GM21529 (cell line): ENCODE results near the gene DCTN2.
"Not testable (repeated sequence)": the region's sequence is repeated elsewhere in the genome, so short reads cannot be mapped to it uniquely, and the experiment has no call there.

Source experiments
- ATAC-seq: cut with Tn5 transposase; IDR thresholded peaks from one replicate; pipeline ENCODE4 v1.9.1; 2021; ENCODE audit not compliant: unreplicated experiment

DCTN2 gene

DNA sequence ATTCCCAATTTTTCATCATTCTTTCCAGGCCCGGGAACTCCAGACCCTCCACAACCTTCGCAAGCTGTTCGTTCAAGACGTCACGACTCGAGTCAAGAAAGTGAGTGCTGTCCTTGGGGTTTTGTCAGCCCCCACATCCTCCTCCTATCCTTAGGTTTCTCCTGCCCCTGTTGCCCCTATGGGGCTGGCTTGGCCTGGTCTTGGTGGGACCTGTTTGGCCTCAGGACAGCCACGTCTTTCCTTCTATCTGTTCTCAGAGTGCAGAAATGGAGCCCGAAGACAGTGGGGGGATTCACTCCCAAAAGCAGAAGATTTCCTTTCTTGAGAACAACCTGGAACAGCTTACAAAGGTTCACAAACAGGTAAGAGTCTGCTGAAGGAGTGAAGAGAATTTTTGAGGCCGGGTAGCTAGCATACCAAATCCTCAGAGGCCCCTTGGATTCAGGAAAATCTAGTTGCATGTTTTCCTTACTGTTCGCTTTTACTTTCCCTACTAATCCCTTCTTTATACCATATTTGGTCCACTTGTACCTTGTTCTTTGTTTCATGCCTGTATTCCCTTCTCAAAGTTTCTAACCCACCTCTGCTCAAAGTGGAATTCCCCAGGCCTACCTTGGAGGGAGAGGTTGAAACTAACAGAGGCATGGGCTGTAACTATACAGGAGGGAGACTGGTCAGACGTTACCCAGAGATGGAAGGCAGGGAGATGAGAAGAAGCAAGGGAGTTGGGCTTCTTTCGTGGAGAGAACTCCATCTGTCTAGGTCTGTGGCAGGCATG, 31.2 kb upstream of the DCTN2 start:
- no peak for ATAC-seq

DNA sequence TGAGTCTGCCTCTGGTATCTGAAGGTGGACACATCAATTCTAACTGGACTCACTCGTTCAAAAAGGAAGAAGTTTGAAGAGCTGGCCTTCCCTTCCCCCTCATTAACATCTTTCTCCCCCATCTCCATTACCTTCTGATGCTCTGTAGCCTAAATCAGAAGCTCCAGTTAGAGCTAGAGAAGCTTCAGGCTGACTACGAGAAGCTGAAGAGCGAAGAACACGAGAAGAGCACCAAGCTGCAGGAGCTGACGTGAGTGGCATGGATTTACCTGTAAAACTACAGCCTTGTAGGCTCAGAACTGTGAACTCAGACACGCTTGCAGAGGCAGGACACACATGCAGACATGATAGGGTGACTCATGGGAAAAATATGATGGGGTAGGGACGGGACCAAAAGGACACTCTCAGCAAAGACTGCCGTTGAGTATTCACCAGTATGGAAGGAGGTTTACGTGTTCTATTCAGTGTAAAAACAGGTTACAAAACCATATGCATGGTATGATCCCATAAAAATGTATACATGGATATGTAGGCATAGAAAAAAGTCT, 29.7 kb upstream of the DCTN2 start:
- no peak for ATAC-seq

- ATAC-seq = no peak
Measured at GRCh38 chr12:57575771-57576612, 29.0 kb upstream of the DCTN2 start.

DNA sequence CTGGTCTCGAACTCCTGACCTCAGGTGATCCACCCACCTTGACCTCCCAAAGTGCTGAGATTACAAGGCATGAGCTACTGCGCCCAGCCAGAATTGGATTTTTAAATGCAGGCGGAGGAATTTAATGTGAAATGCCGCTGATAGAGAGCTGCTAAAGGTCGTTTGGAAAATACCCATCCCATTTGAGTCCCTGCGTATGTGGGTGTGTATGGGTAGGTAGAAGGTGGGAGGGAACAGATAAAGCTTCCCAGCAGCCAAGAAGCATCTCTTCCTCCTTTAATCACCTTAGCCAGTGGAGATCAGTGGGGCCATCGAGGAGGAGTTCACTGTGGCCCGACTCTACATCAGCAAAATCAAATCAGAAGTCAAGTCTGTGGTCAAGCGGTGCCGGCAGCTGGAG, 27.8 kb upstream of the DCTN2 start:
- ATAC-seq = no peak

DNA sequence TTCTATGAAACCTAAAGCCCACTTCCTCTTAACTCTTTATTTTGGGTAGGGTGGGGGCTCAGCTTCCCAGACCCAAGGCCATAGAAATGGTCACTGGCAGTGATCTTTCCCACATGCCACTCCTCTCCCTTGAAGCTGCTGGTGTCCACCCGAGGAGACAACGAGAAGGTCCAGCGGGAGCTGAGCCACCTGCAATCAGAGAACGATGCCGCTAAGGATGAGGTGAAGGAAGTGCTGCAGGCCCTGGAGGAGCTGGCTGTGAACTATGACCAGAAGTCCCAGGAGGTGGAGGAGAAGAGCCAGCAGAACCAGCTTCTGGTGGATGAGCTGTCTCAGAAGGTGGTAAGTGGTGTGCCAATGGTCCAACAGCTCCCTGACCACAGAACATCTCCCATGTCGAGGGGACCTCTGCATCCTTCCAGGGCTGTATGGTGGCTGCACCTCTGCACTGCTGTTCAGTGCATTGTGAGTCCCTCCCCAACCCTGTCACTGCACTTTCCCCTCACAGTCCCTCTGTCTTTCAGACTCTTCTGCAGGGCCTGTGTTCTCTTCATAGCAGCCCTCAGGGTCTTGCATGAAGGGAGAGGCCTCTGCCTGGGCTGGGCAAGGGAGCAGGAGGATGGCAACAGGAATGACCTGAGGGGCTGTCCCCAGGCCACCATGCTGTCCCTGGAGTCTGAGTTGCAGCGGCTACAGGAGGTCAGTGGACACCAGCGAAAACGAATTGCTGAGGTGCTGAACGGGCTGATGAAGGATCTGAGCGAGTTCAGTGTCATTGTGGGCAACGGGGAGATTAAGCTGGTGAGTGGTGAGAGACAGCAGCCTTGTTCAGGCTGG, 25.2 kb upstream of the DCTN2 start:
- ATAC-seq = no peak

DNA sequence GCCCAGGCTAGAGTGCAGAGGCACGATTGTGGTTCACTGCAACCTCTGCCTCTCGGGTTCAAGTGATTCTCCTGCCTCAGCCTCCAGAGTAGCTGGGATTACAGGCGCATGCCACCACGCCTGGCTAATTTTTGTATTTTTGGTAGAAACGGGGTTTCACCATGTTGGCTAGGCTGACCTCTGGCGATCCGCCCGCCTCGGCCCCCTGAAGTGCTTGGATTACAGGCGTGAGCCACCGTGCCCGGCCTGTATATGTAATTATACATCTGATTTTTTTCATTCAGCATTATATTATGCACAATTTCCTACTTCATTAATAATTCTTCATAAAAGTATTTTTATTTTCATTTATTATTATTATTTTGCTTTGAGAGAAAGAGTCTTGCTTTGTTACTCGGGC, 23.4 kb upstream of the DCTN2 start:
- ATAC-seq = not testable (repeated sequence)

DNA sequence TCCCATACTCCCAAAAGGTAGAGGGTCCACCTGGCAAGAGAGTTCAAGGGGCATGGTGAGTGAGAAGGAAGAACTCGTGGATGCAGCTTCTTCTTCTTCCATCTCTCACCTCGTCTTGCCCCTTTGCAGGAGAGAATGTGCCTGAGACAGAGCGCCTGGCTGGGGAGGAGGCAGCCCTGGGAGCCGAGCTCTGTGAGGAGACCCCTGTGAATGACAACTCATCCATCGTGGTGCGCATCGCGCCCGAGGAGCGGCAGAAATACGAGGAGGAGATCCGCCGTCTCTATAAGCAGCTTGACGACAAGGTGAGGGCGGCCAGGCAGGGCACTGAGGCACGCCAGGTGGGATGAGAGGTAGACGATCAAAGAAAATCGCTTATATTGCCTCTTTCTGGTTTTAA, 22.9 kb upstream of the DCTN2 start:
- ATAC-seq = no peak

GRCh38 chr12:57568838-57569237, 21.8 kb upstream of the DCTN2 start:
- no peak for ATAC-seq

DNA sequence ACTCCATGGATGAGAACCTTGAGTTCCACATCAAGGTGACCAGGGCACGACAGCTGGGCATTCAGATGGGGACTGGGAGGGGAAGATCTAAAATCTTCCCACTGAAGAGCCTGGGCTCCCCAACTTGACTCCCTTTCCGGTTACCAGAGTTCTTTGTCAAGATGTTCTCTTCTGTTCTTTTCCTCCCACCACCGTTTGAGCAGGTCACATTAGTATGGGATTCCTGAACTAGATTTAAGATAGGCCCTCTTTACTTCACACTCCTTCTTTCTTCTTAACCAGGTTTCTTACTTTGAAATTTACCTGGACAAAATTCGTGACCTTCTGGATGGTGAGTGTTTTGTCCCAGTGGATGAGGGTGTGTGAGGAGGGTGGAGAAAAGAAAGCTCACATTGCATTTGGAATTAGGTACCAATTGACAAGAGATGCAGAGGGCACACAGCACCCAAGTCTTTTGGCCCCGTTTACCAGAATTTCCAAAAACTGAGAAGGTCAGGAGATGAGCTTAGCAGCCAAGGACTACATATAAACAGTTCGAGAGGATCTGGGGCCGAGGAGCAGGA, 17.3 kb upstream of the DCTN2 start:
- ATAC-seq = no peak

GRCh38 chr12:57563358-57563757, 16.4 kb upstream of the DCTN2 start:
- no peak for ATAC-seq

GRCh38 chr12:57561117-57561516, 14.1 kb upstream of the DCTN2 start:
- ATAC-seq = not testable (repeated sequence)

GRCh38 chr12:57560516-57560915, 13.5 kb upstream of the DCTN2 start:
- ATAC-seq = no peak

- no peak for ATAC-seq
Measured at GRCh38 chr12:57558864-57559263, 11.9 kb upstream of the DCTN2 start.

DNA sequence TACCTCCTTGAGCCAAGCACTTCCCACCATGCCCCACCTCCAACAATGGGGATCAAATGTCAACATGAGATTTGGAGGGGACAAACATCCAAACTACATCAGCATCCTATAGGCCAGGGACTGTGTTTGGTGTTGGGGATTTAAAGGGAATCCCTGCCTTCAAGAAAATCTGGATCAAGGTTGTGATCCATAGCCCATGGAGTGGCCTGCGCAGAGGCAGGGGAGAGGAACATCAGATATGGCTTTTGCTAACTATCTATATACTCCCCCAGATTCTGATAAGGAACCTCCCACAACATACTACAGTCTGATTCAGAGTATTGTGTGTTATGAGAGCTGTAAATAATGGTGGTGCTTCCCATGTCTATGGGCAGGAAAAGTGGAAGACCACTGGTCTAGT, 7.9 kb upstream of the DCTN2 start:
- no peak for ATAC-seq

DNA sequence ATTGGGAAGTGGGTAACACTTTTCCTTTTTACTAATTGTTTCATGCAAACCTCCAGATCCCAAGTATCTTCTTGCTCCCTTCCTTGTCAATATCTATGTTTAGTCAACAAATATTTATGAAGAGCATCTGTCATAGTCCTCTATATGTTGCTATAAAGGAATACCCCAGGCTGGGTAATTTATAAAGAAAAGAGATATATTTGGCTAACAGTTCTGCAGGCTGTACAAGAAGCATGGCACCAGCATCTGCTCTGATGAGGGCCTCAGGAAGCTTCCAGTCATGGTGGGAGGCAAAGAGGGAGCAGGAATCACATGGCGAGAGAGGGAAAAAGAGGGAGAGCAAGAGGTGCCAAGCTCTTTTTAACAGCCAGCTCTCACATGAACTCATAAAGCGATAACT, 7.5 kb upstream of the DCTN2 start:
- no peak for ATAC-seq

- ATAC-seq = no peak
Measured at GRCh38 chr12:57553343-57554202, 6.6 kb upstream of the DCTN2 start.

DNA sequence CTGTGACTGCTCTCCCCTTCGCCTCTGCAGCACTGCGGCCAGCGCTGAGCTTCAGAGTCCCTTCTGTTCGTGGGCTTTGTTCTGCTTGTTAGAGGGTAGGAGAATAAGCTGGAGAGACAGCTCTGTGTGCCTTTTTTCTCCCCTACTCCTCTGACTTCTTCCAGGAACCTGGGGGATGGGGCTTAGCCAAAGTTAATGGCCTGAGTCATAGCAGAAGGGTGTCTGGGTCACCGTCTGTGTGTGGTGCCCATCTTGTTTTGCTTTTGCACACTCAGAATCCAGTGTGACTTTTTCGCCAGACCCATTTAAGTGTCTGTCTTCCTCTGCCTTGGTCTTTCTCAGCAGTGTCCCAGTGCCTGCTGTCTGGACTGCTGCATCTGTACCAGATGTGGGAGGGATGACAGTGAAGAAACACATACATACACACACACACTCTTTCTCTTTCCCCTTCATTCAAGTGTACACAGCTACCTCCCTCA, 5.9 kb upstream of the DCTN2 start:
- ATAC-seq = no peak

GRCh38 chr12:57552306-57552651, 5.3 kb upstream of the DCTN2 start:
- no peak for ATAC-seq

- no peak for ATAC-seq
Measured at GRCh38 chr12:57551637-57552305, 4.8 kb upstream of the DCTN2 start.
